Mesenteric fat pad (tissue), 1 donor: Measurements from ENCODE around the gene ULBP2. TPM values are rescaled to one million over a fixed set of nuclear protein-coding genes. Genes with fewer than 3 reads are reported as not detected.
A peak's percentile ranks its signal among the peaks of the same experiment; 100 is the strongest.
"Not testable (repeated sequence)": the region's sequence is repeated elsewhere in the genome, so short reads cannot be mapped to it uniquely, and the experiment has no call there.

Source experiments
- DNase-seq: peaks from one replicate; pipeline ENCODE4 v3.0.0-alpha.2; 2020; ENCODE audit warnings: low spot score
- total RNA-seq: library from RNA; stranded (reverse); fragmentation: NEBNext Ultra II Directional; extraction: Animal tissue kit (Norgen Biotek cat#: 25700); gene quantifications from one replicate; pipeline ENCODE4 v1.2.1, GENCODE V29; 2021
- donor health status: DM: yes; HTN: yes; CAD: no.

The ULBP2 gene
- total RNA-seq, 1 donor from 2014 or later, result 0.96 TPM

DNA sequence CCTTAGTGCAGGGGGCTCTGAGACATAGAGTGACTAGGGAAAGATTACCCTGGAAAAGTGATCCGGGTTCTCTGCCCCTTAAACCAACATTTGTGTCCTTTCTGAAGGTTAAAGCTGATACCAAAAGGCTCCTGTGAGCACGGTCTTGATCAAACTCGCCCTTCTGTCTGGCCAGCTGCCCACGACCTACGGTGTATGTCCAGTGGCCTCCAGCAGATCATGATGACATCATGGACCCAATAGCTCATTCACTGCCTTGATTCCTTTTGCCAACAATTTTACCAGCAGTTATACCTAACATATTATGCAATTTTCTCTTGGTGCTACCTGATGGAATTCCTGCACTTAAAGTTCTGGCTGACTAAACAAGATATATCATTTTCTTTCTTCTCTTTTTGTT is 6.8 kb downstream of the ULBP2 start:
- no peak for DNase-seq

DNA sequence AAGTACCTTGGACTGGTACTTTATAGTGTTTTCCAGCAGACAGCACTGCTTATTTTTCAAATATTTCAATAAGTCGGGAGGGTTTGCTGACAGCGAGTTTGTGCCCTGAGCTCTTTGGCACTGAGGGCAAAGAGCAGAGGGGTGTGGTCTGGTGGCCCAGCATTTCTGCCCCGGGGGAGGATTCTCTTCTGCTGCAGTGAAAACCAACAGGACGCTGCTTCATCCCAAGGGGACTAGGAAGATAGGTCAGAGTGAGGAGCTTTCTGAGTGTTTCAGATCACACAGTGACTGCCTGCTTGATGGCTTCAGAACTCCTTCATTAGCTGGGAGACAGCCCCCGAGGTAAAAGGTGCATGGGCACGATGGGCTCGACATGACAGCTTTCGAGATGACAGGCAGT is 8.6 kb downstream of the ULBP2 start:
- DNase-seq, result no peak

DNA sequence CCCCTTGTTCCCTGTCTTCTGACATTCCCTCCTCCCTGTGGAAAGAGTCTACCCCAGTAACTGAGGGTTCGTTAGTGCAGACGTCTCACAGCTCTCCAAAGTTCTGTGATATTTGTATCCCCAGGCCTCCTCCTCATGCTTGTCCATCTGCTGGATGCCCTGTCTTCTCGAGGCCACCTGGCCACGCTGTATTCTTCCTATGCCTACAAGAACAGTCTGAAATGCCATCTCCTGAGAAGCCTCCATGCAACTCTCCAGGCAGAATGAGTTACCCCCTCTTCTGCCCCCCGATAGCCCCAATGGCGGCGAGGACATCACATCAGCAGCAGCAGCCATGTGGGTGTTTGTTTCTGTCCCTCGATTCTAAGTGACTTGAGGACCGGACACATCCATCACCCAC is 9.3 kb downstream of the ULBP2 start:
- DNase-seq, result no peak

DNA sequence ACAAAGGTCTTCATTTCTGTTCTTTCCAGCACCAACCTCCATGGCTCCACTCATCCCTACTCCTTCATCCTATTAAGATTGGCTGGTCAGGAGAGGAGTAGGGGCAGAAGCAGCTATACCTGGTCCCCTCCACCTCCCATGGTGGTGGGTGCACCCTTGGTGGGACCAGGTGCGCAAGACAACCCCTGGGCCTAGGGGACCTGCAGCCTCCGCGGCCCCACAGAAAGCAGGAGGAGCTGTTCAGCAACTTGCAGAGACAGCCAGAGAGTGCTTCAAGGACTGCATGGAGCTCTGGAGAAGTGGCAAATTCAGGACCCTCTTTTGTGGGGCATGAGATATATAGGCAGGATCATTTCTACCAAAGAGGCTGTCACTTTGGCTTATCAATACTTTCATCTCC is 9.8 kb downstream of the ULBP2 start:
- peak; percentile 57 for DNase-seq

DNA sequence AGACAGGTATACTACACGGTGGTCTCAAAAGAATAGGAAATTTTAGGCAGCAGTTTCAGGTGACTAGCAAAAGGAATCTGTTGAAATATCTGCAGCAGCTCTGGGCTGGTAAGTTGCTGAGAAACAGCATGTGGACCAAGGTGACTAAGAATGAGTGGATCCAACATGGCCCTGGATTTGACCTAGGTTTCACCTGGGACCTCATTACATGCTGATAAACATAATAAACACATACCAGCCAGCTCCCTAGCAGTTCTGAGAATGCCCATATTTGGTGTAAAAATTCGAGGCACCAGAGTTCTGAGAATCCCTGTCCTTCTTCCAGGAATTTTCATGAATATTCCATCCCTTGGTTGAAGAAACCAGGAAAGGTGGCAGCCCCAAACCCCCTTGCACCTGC is 11.6 kb downstream of the ULBP2 start:
- peak; percentile 35 for DNase-seq

DNA sequence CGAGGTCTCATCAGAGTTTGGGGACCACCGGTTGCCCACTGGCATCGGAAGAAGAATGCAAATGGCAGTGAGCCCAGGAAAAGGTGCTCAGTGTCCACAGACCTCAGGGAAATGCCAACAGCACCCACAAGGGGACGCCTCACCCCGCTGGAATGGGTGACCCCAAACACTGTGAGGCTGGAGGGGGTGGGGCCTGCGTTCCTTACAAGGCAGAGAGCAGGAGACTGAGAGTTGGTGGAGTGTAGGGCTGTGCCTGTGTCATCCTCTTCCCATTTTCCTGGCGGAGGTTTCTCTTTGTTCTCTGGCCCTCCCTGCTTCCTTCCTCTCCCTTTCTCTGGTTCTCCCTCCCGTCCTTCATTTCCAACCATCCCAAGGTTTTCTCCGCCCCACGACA is 12.1 kb downstream of the ULBP2 start:
- not testable (repeated sequence) for DNase-seq

DNA sequence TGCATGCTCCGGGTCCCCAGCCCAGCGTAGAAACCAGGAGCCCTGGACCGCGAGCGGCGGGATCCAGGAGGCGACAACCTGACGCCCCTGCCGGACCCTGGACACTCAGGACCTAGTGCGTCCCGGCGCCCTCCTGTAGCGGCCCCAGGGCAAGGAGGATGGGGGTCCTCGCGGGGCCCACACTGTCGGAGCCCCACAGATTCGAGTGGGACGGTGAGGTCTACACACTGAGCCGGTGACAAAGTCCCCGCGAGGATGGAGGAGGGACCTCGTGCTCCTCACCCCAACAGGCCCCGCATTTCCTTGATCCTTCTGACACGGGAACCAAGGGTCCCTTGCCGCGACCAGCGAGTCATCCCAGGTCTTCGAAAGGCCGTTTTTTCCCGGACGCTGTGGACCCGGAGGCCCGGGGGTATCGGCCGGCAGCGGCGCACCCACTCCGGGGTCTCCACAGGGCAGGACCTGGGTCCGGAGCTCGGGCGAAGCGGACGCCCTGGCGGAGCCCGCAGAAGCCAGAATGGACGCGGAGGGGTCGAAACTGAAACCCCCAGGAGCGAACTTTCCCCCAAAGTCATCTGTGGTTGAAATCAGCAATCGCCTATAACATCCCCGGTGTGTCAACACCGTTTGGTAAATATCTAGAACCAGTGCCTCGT is 12.6 kb downstream of the ULBP2 start:
- peak; percentile 71 for DNase-seq

DNA sequence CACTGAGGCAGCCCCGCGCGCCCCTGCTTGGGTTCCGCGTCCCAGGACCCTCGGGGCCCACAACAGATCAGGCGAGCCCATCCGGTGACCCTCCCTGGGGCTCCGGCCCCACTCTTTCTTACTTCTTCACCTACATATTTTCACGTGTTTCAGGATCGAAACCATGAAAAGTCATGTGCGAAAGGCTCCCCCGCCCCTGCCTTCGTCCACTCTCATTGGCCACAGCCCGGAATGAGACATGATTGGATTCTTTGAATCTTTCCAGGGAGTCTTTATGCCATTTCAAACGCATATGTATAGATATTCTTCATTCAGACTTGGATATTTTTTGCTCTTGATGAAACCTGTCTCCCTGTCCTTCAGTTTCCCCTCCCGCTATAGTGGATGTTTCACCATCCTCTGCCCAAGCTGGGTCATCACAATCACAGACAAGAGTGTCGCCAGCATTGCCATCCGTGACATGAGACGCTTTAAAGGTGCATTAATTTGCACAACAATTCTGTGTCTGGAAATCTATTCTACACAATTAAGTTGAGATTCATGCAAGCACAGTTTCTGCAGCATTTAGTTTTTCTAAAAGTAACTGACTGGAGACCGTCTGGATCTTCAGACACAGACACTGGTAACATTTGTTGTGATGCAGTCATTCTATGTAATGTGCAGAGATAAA is 13.3 kb downstream of the ULBP2 start:
- peak; percentile 16 for DNase-seq

DNA sequence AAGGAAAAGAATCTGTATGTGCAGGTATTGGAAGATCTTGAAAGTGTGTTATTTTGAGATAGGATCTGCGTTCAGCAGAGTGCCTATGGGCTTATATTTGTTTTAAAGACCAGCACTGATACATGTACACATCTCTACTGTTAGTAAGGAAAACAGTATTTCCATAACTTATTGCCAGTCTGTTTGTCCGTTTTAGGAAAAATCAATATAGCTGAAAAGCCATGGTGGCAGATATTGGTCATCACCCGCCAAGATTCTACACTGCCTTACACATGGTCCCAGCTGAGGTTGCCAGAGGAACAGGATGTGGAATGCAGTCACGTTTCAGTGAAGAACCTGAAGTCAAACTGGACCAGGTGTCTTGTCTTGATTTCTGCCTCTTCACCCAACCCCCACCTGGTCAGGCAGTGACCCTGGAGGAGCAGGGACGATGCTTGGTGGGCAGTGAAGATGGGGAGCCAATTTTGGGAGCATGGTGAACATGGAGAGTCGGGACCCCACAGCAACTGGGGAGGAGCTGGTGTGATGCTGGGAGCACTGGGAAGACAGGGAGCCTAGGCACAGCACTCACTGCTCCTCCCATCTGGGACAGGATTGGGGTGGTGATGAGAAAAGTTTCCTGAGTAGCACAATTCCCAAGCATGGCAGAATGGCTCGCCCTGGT is 14.0 kb downstream of the ULBP2 start:
- peak; percentile 11 for DNase-seq

DNA sequence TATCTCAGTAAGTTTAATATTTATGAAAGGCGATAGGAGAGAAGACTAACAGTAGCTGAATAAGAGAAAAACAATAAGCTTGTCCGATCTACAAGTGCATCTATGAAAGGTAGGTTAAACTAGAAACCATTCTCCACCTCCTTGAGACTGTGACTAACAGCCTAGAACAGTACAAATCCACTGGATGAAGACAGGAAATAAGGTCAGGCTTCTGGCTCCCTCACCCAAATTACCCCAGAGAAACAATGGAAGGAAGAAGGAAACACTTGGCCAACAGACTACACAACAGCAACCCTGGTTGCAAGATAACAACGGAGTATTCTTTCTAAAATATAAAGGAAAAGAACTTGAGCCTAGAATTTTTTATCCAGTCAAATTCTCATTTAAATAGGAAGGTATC is 16.3 kb downstream of the ULBP2 start:
- DNase-seq, result not testable (repeated sequence)

DNA sequence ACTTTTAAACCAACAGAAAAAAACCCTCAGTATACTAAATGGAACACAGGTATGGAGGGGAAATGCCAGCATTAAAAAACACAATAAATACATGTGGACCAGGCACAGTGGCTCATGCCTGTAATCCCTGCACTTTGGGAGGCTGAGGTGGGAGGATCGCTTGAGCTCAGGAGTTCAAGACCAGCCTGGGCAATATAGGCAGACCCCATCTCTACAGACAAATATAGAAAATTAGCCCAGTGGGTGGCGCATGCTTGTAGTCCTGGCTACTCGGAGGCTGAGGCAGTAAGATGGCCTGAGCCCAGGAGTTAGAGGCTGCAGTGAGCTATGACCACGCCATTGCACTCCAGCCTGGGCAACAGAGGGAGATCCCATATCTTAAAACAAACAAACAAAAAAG is 18.0 kb downstream of the ULBP2 start:
- not testable (repeated sequence) for DNase-seq

DNA sequence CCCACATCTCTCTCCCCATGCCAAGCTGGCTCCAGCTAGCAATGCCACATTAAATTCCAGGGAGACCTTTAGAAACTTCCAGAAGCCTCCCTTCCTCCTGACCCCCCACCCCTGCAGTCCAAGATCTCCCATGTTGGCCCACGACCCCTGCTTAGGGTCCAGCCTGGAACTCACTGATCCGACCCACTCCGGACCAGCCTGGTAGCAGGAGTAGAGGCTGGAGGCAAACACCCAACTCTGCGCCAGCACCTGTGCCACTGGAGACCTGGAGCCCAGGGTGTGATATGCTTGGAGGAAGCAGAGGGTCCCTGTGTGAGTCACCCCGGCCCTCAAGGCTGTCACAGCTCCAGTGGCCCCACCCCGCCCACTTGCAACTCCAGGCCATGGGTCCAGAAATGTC is 18.7 kb downstream of the ULBP2 start:
- no peak for DNase-seq

DNA sequence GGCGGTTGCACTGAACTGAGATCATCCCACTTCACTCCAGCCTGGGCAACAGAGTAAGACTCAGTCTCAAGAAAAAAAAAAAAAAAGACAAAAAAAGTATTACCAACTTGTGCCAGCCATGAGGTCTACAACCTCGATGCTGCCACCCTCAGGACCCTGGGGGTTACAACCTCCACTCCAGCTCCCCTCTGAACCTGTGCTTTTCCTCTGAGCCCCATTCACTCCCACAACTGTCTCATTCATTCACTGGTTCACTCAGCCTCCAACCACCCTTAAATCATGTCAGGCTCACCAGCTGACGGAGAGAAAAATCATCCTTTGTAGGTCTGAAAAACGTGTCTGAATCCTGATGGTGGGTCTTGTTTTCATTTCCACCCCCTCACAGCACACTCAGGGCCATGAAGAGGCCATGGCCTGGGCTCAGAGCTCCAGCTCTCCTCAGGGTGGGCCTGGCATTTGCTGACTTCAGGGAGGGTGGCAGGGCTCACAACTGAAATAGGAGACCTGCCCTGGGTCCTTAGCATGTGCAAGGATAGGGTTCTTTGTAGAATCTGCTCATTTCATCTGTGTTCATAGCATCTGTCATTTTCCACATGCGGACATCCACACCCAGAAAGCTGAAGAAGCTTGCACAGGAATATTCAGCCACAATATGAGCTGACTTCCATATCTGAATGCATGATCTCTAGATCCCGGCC is 20.1 kb downstream of the ULBP2 start:
- peak; percentile 39 for DNase-seq

DNA sequence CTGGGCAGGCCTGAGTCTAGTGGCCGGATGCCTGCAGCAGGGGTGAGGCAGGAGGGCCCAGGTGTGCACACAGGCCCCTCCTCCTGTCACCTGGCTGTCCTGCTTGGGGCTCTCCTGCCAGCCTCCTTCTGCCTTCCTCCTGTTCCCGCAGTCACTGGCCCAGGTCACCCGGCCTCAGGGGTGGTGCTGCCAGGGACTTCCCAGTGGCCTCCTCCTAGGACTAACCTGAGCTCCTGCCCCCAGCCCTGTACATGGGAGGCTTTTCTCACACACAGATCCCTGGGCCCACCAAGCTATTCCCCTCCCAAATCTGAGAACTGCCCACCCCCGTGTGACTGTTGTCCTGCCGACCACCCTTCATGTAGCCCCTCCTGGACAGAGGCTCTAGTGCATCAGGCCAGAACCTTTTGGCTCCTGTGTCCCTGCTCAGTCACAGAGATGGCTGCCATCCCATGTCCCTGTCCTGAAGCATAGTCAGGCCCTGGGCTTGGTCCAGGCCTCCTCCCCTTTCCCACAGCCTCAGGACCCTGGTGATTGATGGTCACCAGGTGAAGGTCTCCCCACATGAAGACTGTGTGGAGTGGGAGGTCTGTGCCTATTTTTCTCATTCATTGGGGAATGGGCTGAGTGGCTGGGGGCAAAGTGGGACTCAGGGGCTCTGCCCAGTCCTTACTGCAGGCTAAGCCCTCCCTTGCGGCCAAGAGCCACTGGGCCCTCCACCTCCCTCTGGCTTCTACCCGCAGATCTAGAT is 20.8 kb downstream of the ULBP2 start:
- DNase-seq, result peak; percentile 79

DNA sequence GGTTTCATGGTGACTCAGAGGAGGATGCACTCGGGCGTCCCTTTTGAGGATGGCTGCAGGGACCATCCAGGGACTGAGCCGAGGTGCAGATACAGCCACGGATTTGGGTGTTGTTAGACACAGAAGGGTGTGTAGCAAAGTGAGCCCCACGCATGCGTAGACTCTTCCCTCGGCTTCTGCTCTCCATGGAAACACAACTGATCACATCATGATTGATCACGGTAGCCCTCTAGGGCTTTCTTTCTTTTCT is 21.3 kb downstream of the ULBP2 start:
- DNase-seq, result no peak

DNA sequence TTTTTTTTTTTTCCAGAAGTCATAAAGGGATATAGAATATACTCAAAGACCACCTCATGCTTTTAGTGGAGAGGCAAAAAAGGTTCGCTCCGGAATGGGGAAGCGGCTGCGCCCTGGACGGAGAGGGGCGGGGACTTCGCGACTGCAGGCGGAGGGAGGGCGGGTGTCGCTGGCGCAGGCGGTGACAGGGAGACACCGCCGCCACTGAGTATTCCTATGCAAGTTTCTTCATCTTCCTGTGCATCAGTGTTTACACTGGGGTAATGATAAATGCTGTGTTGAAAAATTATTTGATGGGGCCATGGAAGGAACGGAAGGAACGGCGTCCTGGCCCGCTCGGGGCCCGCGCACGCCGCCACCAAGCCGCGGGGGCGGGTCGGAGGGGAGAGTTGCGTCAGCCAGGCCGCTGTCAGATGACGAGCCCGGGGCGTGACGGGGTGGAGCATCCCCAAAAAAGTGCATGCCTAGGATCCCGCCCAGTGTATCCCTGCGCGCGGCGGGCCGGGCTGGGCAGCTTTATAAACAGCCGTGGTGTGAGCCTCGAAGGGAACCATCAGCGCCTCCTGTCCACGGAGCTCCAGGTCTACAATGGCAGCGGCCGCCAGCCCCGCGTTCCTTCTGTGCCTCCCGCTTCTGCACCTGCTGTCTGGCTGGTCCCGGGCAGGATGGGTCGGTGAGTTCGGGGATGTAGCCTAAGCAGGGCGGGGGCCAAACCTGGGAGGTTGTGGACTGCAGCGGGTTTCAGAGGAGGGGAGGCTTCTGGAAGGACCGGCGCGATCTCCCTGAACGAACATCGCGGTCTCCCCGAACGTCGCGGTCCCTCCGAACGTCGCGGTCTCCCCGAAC is 21.9 kb downstream of the ULBP2 start, which contains the start of gene ULBP1:
TSS of gene ULBP1 (plus strand) at position 482 of the 846 bp plus-strand sequence. CDS start at position 589, 107 bp downstream.
- DNase-seq, result peak; percentile 94

DNA sequence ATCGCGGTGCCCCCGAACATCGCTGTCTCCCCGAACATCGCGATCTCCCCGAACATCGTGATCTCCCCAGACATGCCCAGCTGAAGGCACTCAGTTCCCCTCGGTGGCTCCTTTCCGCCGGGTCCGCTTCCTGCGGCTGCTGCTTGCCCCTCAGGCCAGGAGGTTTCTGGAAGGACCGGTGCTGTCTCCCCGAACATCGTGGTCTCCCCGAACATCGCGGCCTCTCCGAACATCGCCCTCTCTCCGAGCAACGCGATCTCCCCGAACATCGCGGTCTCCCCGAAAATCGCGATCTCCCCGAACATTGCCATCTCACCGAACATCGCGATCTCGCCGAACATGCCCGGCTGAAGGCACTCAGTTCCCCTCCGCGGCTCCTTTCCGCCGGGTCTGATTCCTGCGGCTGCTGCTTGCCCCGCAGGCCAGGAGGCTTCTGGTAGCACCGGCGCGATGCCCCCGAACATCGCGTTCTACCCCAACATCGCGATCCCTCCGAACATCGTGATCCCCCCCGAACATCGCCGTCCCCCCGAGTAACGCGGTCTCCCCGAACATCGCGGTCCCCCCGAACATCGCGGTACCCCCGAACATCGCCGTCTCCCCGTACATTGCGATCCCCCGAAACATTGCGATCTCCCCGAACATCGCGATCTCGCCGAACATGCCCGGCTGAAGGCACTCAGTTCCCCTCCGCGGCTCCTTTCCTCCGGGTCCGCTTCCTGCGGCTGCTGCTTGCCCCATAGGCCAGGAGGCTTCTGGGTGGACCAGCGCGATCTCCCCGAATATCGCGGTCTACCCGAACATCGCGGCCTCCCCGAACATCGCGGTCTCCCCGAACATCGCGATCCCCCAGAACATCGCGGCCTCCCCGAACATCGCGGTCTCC is 22.7 kb downstream of the ULBP2 start:
- DNase-seq, result no peak

DNA sequence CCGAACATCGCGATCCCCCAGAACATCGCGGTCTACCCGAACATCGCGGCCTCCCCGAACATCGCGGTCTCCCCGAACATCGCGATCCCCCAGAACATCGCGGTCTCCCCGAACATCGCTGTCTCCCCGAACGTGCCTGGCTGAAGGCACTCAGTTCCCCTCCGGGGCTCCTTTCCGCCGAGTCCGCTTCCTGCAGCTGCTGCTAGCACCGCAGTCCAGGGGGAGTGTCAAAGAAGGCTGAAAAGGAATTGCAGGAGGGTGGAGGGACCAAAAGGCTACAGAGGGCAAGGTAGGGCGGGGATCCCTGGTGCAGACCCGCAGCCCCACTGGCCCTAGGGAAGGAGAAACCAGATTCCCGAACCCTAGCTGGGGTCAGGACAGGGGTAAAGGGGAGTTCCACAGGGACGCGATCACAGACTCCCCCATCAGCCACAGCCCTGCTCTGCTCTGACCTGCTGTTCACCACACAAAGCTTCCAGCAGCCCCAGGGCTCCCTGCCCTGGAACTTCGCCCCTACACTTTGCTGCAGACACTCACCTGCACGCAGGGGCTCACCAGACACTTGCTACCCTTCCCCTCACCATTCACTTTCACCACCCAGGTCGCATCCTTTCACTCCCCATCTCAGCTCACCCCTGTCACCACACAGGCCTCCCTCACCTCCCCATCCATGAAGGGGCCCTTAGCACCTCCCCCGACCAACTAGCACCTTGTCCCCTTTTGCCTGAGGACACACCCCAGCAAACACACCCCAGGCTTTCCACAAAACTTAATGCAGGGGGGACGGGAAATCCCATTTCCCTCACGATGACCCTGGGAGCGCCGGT is 23.6 kb downstream of the ULBP2 start:
- no peak for DNase-seq

DNA sequence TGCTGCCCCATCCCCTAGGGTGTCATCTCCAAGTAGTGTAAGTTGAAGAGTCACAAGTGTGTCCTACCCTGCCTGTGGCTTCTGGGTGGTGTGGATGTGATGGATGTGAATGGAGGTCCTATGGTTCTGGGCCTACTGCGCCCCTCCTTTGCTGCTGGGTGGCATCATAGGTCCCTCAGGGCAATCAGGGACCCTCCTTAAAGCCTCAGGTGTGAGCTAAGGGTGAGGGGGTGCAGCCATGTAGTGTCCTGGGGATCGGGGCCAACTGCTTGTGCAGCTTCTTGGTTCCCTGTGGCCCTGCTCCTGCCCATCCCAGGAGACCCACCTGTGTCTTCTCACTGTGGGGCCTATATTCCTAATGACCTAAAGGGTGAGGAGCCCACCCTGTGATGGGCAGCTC is 24.5 kb downstream of the ULBP2 start:
- not testable (repeated sequence) for DNase-seq
